DOHH2 (cell line): ENCODE results near the gene GOT2.

Source experiments
- CTCF ChIP-seq: fragments of 200-600 bp; sonication (generic); IDR thresholded peaks from one replicate; pipeline ENCODE4 v1.5.1; 2014; ENCODE audit warnings: antibody characterized with exemption, mild to moderate bottlenecking, low read depth, low read length; ENCODE audit not compliant: poor library complexity, severe bottlenecking
- EZH2phosphoT487 ChIP-seq: fragments of 200-600 bp; sonication (generic); IDR thresholded peaks from 2 replicates; pipeline ENCODE4 v1.6.1; 2017; ENCODE audit warnings: borderline replicate concordance, mild to moderate bottlenecking, antibody characterized with exemption, low read length, moderate library complexity, mixed read lengths

GRCh38 chr16:58733248-58733670 is 857 bp downstream of the GOT2 start:
- no peak for TF ChIP-seq CTCF
- no peak for TF ChIP-seq EZH2phosphoT487
